ENCODE measurements around the gene ZNF22. TPM values are rescaled to one million over a fixed set of nuclear protein-coding genes. Genes with fewer than 3 reads are reported as not detected.

Gene ZNF22
- total RNA-seq, 1 experiment from 2014 or later, result 13.5 TPM

- no peak for TF ChIP-seq EGR1 (IDR thresholded peaks at IDR 0.05; ENCODE audit: low read depth)
- no peak for TF ChIP-seq POLR2A (IDR thresholded peaks at IDR 0.05; ENCODE audit: borderline replicate concordance, extremely low read depth, insufficient read depth, insufficient read length)
- no peak for TF ChIP-seq EZH2phosphoT487 (IDR thresholded peaks at IDR 0.05; ENCODE audit: borderline replicate concordance)
- TF ChIP-seq, protein P1, sequence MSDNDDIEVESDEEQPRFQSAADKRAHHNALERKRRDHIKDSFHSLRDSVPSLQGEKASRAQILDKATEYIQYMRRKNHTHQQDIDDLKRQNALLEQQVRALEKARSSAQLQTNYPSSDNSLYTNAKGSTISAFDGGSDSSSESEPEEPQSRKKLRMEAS (IDR thresholded peaks at IDR 0.05), result no peak
- TF ChIP-seq ELF1 (IDR thresholded peaks at IDR 0.05; ENCODE audit: borderline replicate concordance, low read depth), result no peak
- no peak for TF ChIP-seq SIN3A (IDR thresholded peaks at IDR 0.05; ENCODE audit: low read depth)
- TF ChIP-seq FOSL1 (IDR thresholded peaks at IDR 0.05; ENCODE audit: low read depth), result no peak
- no peak for TF ChIP-seq SRF (IDR thresholded peaks at IDR 0.05; ENCODE audit: low read depth)
- no peak for TF ChIP-seq YY1 (IDR thresholded peaks at IDR 0.05; ENCODE audit: extremely low read depth, insufficient replicate concordance, low read depth, low read length)
- no peak for TF ChIP-seq CTCF (IDR thresholded peaks at IDR 0.05 in 2 of 3, conservative IDR thresholded peaks at IDR 0.05 in 1 of 3; ENCODE audit: borderline replicate concordance in 1 of 3, insufficient read depth in 1 of 3, low read depth in 2 of 3, low read length in 2 of 3)
- TF ChIP-seq, protein P2, sequence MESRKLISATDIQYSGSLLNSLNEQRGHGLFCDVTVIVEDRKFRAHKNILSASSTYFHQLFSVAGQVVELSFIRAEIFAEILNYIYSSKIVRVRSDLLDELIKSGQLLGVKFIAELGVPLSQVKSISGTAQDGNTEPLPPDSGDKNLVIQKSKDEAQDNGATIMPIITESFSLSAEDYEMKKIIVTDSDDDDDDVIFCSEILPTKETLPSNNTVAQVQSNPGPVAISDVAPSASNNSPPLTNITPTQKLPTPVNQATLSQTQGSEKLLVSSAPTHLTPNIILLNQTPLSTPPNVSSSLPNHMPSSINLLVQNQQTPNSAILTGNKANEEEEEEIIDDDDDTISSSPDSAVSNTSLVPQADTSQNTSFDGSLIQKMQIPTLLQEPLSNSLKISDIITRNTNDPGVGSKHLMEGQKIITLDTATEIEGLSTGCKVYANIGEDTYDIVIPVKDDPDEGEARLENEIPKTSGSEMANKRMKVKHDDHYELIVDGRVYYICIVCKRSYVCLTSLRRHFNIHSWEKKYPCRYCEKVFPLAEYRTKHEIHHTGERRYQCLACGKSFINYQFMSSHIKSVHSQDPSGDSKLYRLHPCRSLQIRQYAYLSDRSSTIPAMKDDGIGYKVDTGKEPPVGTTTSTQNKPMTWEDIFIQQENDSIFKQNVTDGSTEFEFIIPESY (IDR thresholded peaks at IDR 0.05; ENCODE audit: extremely low read depth, insufficient replicate concordance, low read length), result no peak
- TF ChIP-seq TCF7L2 (IDR thresholded peaks at IDR 0.05; ENCODE audit: borderline replicate concordance, extremely low read depth, insufficient read depth, insufficient read length), result no peak
- no peak for TF ChIP-seq CEBPB (IDR thresholded peaks at IDR 0.05; ENCODE audit: low read depth)
- TF ChIP-seq, protein P3, sequence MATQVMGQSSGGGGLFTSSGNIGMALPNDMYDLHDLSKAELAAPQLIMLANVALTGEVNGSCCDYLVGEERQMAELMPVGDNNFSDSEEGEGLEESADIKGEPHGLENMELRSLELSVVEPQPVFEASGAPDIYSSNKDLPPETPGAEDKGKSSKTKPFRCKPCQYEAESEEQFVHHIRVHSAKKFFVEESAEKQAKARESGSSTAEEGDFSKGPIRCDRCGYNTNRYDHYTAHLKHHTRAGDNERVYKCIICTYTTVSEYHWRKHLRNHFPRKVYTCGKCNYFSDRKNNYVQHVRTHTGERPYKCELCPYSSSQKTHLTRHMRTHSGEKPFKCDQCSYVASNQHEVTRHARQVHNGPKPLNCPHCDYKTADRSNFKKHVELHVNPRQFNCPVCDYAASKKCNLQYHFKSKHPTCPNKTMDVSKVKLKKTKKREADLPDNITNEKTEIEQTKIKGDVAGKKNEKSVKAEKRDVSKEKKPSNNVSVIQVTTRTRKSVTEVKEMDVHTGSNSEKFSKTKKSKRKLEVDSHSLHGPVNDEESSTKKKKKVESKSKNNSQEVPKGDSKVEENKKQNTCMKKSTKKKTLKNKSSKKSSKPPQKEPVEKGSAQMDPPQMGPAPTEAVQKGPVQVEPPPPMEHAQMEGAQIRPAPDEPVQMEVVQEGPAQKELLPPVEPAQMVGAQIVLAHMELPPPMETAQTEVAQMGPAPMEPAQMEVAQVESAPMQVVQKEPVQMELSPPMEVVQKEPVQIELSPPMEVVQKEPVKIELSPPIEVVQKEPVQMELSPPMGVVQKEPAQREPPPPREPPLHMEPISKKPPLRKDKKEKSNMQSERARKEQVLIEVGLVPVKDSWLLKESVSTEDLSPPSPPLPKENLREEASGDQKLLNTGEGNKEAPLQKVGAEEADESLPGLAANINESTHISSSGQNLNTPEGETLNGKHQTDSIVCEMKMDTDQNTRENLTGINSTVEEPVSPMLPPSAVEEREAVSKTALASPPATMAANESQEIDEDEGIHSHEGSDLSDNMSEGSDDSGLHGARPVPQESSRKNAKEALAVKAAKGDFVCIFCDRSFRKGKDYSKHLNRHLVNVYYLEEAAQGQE (IDR thresholded peaks at IDR 0.05; ENCODE audit: low read depth), result no peak
- no peak for TF ChIP-seq EZH2 (IDR thresholded peaks at IDR 0.05)
- TF ChIP-seq ZNF274 (IDR thresholded peaks at IDR 0.05; ENCODE audit: low read depth, low read length), result no peak
- TF ChIP-seq CBX3 (IDR thresholded peaks at IDR 0.05; ENCODE audit: low read depth), result no peak
- intact Hi-C loops (cut with micrococcal nuclease), result no loop called here
- Histone ChIP-seq H3K9ac (ENCODE audit: low read length) (no peak overlapping the region), H3K79me2 (ENCODE audit: insufficient read depth, low read length) (no peaks in the 10 kb centered on the region), H3K36me3 (ENCODE audit: control insufficient read depth in 1 of 2, insufficient read depth in 2 of 2, low read length in 2 of 2) (no peaks in the 10 kb centered on the region), H3K9me3 (ENCODE audit: control insufficient read depth in 1 of 2, insufficient read depth in 1 of 2, low read depth in 1 of 2, low read length in 2 of 2) (no peaks in the 10 kb centered on the region), H3K27me3 (ENCODE audit: insufficient read depth, low read length) (no peaks in the 10 kb centered on the region), H3K4me1 (ENCODE audit: control insufficient read depth in 1 of 2, insufficient read depth in 2 of 2, low read length in 2 of 2) (peaks cover 36 to 45% of the 10 kb centered on the region in 2 experiments), H2AFZ (ENCODE audit: low read depth, low read length, poor library complexity, severe bottlenecking) (no peak overlapping the region), H3K4me2 (ENCODE audit: low read length) (no peak overlapping the region), H3K9me2 (ENCODE audit: insufficient read depth) (no peaks in the 10 kb centered on the region), H3K4me3 (replicated peaks in 1 of 2; ENCODE audit: low read depth in 1 of 2, low read length in 2 of 2) (no peak overlapping the region), H4K20me1 (ENCODE audit: insufficient read depth) (no peaks in the 10 kb centered on the region), H3K27ac (ENCODE audit: low read depth, low read length) (no peak overlapping the region)
- no peak for ATAC-seq
- DNase-seq (ENCODE audit: low read depth, low spot score), result no peak
- no TSS peak for BruUV-seq (replicated peaks)
- CTCF ChIA-PET, result no interaction called here
- POLR2A ChIA-PET, result no interaction called here
- RAD21 ChIA-PET (ENCODE audit: low non-redundant PET in 1 of 2, low total read pairs in 2 of 2, uncharacterized antibody in 2 of 2, unreplicated experiment in 2 of 2), result no interaction called here
These were observed 17.4 kb upstream of the ZNF22 start for GRCh38 chr10:44983066-44983894.
